SK-N-SH (cell line): ENCODE data around the gene RASL11B. TPM values are rescaled to one million over a fixed set of nuclear protein-coding genes. Genes with fewer than 3 reads are reported as not detected.

Source experiments
- CTCF ChIA-PET: fragments of 300-600, 350-600 bp; formaldehyde crosslinking; extraction: SDS; loops from one replicate; lab custom pipeline; 2021; lab: Yijun Ruan, JAX
- POLR2A ChIA-PET: fragments of 350-600 bp; sonication (Branson Sonifier 250); formaldehyde crosslinking; extraction: SDS; loops from one replicate; lab custom pipeline; 2020; ENCODE audit warnings: antibody characterized with exemption, inconsistent platforms; lab: Yijun Ruan, JAX
- DNase-seq: peaks from one replicate; pipeline ENCODE4 v3.0.0; 2012
- H2AFZ ChIP-seq: fragments of 200-600 bp; sonication (generic); 2 replicates; pipeline ENCODE4 v1.8.1; 2016; ENCODE audit warnings: antibody characterized with exemption, mild to moderate bottlenecking, low read depth
- H3F3A ChIP-seq: fragments of 200-600 bp; sonication (generic); replicated peaks from 2 replicates; pipeline ENCODE3; 2016; ENCODE audit warnings: antibody characterized with exemption, mild to moderate bottlenecking; ENCODE audit not compliant: insufficient read depth
- H3K27ac ChIP-seq, 2 experiments: fragments of 200-500 bp in 1 of 2; fragments of 200-600 bp in 1 of 2; sonication (Bioruptor generic) in 1 of 2; sonication (generic), shearing (Covaris generic) in 1 of 2; 2 replicates each; pipeline versions ENCODE4 v1.5.1 to v1.6.1; 2014 to 2016; ENCODE audit warnings: low read depth in 2 of 2, inconsistent platforms in 1 of 2, low read length in 1 of 2, mild to moderate bottlenecking in 1 of 2, mixed read lengths in 1 of 2
- H3K27me3 ChIP-seq: fragments of 200-600 bp; sonication (generic), shearing (Covaris generic); 2 replicates; pipeline ENCODE4 v1.6.1; 2016; ENCODE audit warnings: mixed run types; ENCODE audit not compliant: insufficient read depth
- H3K36me3 ChIP-seq, 2 experiments: fragments of 200-500 bp in 1 of 2; fragments of 200-600 bp in 1 of 2; sonication (Bioruptor generic) in 1 of 2; sonication (generic) in 1 of 2; replicated peaks in 1 of 2; 2 replicates each; pipeline versions ENCODE3 to v1.5.1; 2014 to 2016; ENCODE audit warnings: low read length in 1 of 2, mild to moderate bottlenecking in 1 of 2; ENCODE audit not compliant: insufficient read depth in 2 of 2, control insufficient read depth in 1 of 2
- H3K4me1 ChIP-seq, 2 experiments: fragments of 200-500 bp in 1 of 2; fragments of 200-600 bp in 1 of 2; sonication (Bioruptor generic) in 1 of 2; sonication (generic), shearing (Covaris generic) in 1 of 2; 2 replicates each; pipeline versions ENCODE4 v1.5.1 to v1.6.1; 2014 to 2016; ENCODE audit warnings: low read depth in 1 of 2, low read length in 1 of 2, mixed run types in 1 of 2; ENCODE audit not compliant: insufficient read depth in 2 of 2, control insufficient read depth in 1 of 2
- H3K4me2 ChIP-seq: fragments of 200-600 bp; sonication (generic), shearing (Covaris generic); 2 replicates; pipeline ENCODE4 v1.6.1; 2017; ENCODE audit warnings: mixed run types
- H3K4me3 ChIP-seq, 2 experiments: fragments of 200-500 bp in 1 of 2; fragments of 200-600 bp in 1 of 2; sonication (Bioruptor generic) in 1 of 2; sonication (generic), shearing (Covaris generic) in 1 of 2; 2 replicates each; pipeline versions ENCODE4 v1.5.1 to v1.8.1; 2014 to 2016; ENCODE audit warnings: low read depth in 2 of 2, inconsistent platforms in 1 of 2, low read length in 1 of 2, mild to moderate bottlenecking in 1 of 2, mixed read lengths in 1 of 2, moderate library complexity in 1 of 2
- H3K79me2 ChIP-seq: fragments of 200-600 bp; sonication (generic); 2 replicates; pipeline ENCODE4 v1.8.1; 2017; ENCODE audit warnings: mild to moderate bottlenecking; ENCODE audit not compliant: insufficient read depth
- H3K9ac ChIP-seq: fragments of 200-600 bp; sonication (generic); 2 replicates; pipeline ENCODE4 v1.6.1; 2017; ENCODE audit warnings: mixed run types
- H3K9me2 ChIP-seq: fragments of 200-600 bp; sonication (generic); 2 replicates; pipeline ENCODE4 v1.6.1; 2017; ENCODE audit warnings: mixed run types
- H3K9me3 ChIP-seq: fragments of 200-600 bp; sonication (generic); 2 replicates; pipeline ENCODE4 v1.6.1; 2017; ENCODE audit warnings: mixed run types, mild to moderate bottlenecking, moderate library complexity
- H4K20me1 ChIP-seq: fragments of 200-600 bp; sonication (generic); 2 replicates; pipeline ENCODE4 v1.6.1; 2017; ENCODE audit warnings: mild to moderate bottlenecking, mixed run types; ENCODE audit not compliant: insufficient read depth
- CHD2 ChIP-seq: fragments of 150-350 bp; IDR thresholded peaks from 2 replicates; pipeline ENCODE4 v1.6.1; 2018; ENCODE audit warnings: low read length; ENCODE audit not compliant: partially characterized antibody
- EZH2phosphoT487 ChIP-seq: fragments of 200-600 bp; sonication (generic); IDR thresholded peaks from 2 replicates; pipeline ENCODE4 v1.6.1; 2017; ENCODE audit warnings: low read depth, mixed run types, mild to moderate bottlenecking, antibody characterized with exemption, moderate library complexity, borderline replicate concordance
- GABPA ChIP-seq: IDR thresholded peaks from 2 replicates; pipeline ENCODE4 v1.4.0; 2012; ENCODE audit warnings: low read depth, mild to moderate bottlenecking
- RAD21 ChIP-seq: IDR thresholded peaks from 2 replicates; pipeline ENCODE4 v1.6.1; 2012; ENCODE audit warnings: mild to moderate bottlenecking, low read length
- RFX5 ChIP-seq: IDR thresholded peaks from 2 replicates; pipeline ENCODE4 v1.6.1; 2012; ENCODE audit warnings: mild to moderate bottlenecking, improper control_type of control experiment, low read length
- RXRA ChIP-seq: IDR thresholded peaks from 2 replicates; pipeline ENCODE4 v1.4.0; 2012; ENCODE audit warnings: low read depth, mild to moderate bottlenecking, borderline replicate concordance
- SMC3 ChIP-seq: IDR thresholded peaks from 2 replicates; pipeline ENCODE4 v1.6.1; 2012; ENCODE audit warnings: low read depth, low read length, improper control_type of control experiment
- YY1 ChIP-seq: IDR thresholded peaks from 2 replicates; pipeline ENCODE4 v1.4.0; 2012; ENCODE audit warnings: low read depth, mild to moderate bottlenecking
- WGBS: methylation state at CpG from one replicate; pipeline ENCODE4 v1.1.6; 2017; ENCODE audit warnings: low lambda C conversion rate; 5-methylcytosine and 5-hydroxymethylcytosine counted together
- polyA plus RNA-seq, 3 experiments: library from polyadenylated mRNA; depleted of rRNA; stranded (reverse); fragments of >200 nt; gene quantifications; 2 replicates each; pipeline ENCODE4 v1.2.3, GENCODE V29; 2012
- TF ChIP-seq, protein P1 (sequence below): fragments of 200-600 bp; sonication (generic); IDR thresholded peaks from 2 replicates; pipeline ENCODE4 v1.6.1; 2017; ENCODE audit warnings: antibody characterized with exemption, mild to moderate bottlenecking, moderate library complexity
- TF ChIP-seq, protein P2 (sequence below): fragments of 150-350 bp; IDR thresholded peaks from 2 replicates; pipeline ENCODE4 v1.6.1; 2017; ENCODE audit warnings: antibody characterized with exemption, low read length, low read depth, borderline replicate concordance
- TF ChIP-seq, protein P3 (sequence below): IDR thresholded peaks from 2 replicates; pipeline ENCODE4 v1.6.1; 2012; ENCODE audit warnings: mild to moderate bottlenecking, low read depth, low read length, moderate library complexity
- TF ChIP-seq, protein P4 (sequence below): IDR thresholded peaks from 2 replicates; pipeline ENCODE4 v1.4.0; 2012; ENCODE audit warnings: low read depth, borderline replicate concordance

Gene RASL11B
- polyA plus RNA-seq, 1 of the 3 experiments (the other 2 are of a cell fraction): 0.54 TPM

DNA sequence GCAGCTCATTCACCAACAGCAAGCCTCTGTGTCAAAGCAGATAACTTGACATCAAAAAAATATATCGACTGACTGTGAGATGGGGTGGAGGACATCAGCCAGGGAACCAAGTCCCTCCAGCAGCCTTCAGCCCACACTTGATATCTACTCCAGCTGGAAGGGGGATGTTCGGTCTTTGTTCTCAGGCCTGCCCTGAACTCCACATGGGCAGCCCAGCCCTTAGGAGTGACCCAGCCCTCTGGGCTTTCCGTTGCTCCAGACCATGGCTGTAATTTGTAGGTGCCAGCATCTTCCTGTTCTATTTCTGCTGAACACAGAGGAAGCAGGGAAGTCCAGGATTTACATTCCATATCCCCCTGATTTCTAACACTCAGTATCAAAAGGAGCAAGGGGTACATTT is 17.4 kb downstream of the RASL11B start:
- no peaks in the 10 kb centered on the region for H3K36me3 ChIP-seq
- H3K9ac ChIP-seq: no peak overlapping the region
- no peak for TF ChIP-seq CHD2
- no peak for TF ChIP-seq RAD21
- no peak for TF ChIP-seq RXRA
- TF ChIP-seq, protein P1, sequence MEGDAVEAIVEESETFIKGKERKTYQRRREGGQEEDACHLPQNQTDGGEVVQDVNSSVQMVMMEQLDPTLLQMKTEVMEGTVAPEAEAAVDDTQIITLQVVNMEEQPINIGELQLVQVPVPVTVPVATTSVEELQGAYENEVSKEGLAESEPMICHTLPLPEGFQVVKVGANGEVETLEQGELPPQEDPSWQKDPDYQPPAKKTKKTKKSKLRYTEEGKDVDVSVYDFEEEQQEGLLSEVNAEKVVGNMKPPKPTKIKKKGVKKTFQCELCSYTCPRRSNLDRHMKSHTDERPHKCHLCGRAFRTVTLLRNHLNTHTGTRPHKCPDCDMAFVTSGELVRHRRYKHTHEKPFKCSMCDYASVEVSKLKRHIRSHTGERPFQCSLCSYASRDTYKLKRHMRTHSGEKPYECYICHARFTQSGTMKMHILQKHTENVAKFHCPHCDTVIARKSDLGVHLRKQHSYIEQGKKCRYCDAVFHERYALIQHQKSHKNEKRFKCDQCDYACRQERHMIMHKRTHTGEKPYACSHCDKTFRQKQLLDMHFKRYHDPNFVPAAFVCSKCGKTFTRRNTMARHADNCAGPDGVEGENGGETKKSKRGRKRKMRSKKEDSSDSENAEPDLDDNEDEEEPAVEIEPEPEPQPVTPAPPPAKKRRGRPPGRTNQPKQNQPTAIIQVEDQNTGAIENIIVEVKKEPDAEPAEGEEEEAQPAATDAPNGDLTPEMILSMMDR: no peak
- TF ChIP-seq SMC3: no peak
- TF ChIP-seq YY1: no peak
- TF ChIP-seq, protein P2, sequence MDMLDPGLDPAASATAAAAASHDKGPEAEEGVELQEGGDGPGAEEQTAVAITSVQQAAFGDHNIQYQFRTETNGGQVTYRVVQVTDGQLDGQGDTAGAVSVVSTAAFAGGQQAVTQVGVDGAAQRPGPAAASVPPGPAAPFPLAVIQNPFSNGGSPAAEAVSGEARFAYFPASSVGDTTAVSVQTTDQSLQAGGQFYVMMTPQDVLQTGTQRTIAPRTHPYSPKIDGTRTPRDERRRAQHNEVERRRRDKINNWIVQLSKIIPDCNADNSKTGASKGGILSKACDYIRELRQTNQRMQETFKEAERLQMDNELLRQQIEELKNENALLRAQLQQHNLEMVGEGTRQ: no peak
- no peak for DNase-seq
- no peaks in the 10 kb centered on the region for H3K27me3 ChIP-seq
- no peaks in the 10 kb centered on the region for H3K9me3 ChIP-seq
- no peaks in the 10 kb centered on the region for H3K79me2 ChIP-seq
- peaks cover 0 to 20% of the 10 kb centered on the region in 2 experiments; a peak in 1 of 4 replicates for H3K4me1 ChIP-seq
- no peak overlapping the region for H3K27ac ChIP-seq
- no peaks in the 10 kb centered on the region for H3F3A ChIP-seq
- POLR2A ChIA-PET: no interaction called here
- WGBS: 85% methylated on average over 3 of the region's 3 CpGs
- no peak overlapping the region for H2AFZ ChIP-seq
- CTCF ChIA-PET: interaction anchor here (1.0 kb wide), 1 partner anchor 32 kb away, joined by 3 read pairs; no protein-coding TSS in a partner anchor
- no peak overlapping the region for H3K4me3 ChIP-seq
- H3K4me2 ChIP-seq: no peak overlapping the region
- no peaks in the 10 kb centered on the region for H4K20me1 ChIP-seq
- H3K9me2 ChIP-seq: no peaks in the 10 kb centered on the region

DNA sequence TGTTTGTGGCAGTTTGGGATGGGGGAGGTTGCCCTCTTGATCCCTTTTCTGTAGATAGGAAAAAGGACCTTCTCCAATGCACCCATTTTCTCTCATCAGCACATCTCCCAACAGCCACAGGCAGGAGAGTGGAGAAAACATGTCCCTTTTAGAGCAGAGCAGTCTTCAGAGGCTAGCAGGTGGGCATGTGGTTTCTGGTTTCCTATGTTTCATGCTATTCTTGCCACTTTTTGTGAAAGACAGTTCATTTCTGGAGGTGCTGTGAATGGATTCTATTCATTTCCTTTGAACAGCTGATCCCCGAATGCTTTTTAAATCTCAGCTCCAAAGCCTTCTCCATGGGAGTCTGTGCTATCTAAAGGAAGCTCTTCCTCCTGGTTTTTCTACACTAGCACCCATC is 18.9 kb downstream of the RASL11B start:
- POLR2A ChIA-PET: no interaction called here
- Histone ChIP-seq H3K9me3 (no peaks in the 10 kb centered on the region), H3K27ac (no peak overlapping the region), H3K4me2 (no peak overlapping the region), H3K9me2 (no peaks in the 10 kb centered on the region), H3K4me1 (peaks cover 0 to 17% of the 10 kb centered on the region in 2 experiments; a peak in 1 of 4 replicates), H3K4me3 (no peak overlapping the region), H4K20me1 (no peaks in the 10 kb centered on the region), H3K36me3 (no peaks in the 10 kb centered on the region), H3F3A (no peaks in the 10 kb centered on the region), H3K79me2 (no peaks in the 10 kb centered on the region), H2AFZ (no peak overlapping the region), H3K9ac (no peak overlapping the region), H3K27me3 (no peaks in the 10 kb centered on the region)
- TF ChIP-seq RFX5 (no peak), RXRA (no peak), GABPA (no peak), EZH2phosphoT487 (no peak), YY1 (no peak)
- TF ChIP-seq, protein P2: no peak
- TF ChIP-seq, protein P3, sequence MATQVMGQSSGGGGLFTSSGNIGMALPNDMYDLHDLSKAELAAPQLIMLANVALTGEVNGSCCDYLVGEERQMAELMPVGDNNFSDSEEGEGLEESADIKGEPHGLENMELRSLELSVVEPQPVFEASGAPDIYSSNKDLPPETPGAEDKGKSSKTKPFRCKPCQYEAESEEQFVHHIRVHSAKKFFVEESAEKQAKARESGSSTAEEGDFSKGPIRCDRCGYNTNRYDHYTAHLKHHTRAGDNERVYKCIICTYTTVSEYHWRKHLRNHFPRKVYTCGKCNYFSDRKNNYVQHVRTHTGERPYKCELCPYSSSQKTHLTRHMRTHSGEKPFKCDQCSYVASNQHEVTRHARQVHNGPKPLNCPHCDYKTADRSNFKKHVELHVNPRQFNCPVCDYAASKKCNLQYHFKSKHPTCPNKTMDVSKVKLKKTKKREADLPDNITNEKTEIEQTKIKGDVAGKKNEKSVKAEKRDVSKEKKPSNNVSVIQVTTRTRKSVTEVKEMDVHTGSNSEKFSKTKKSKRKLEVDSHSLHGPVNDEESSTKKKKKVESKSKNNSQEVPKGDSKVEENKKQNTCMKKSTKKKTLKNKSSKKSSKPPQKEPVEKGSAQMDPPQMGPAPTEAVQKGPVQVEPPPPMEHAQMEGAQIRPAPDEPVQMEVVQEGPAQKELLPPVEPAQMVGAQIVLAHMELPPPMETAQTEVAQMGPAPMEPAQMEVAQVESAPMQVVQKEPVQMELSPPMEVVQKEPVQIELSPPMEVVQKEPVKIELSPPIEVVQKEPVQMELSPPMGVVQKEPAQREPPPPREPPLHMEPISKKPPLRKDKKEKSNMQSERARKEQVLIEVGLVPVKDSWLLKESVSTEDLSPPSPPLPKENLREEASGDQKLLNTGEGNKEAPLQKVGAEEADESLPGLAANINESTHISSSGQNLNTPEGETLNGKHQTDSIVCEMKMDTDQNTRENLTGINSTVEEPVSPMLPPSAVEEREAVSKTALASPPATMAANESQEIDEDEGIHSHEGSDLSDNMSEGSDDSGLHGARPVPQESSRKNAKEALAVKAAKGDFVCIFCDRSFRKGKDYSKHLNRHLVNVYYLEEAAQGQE: no peak
- TF ChIP-seq, protein P4, sequence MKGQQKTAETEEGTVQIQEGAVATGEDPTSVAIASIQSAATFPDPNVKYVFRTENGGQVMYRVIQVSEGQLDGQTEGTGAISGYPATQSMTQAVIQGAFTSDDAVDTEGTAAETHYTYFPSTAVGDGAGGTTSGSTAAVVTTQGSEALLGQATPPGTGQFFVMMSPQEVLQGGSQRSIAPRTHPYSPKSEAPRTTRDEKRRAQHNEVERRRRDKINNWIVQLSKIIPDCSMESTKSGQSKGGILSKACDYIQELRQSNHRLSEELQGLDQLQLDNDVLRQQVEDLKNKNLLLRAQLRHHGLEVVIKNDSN: no peak
- DNase-seq: no peak
- 88% methylated on average over 1 of the region's 1 CpG for WGBS
- CTCF ChIA-PET: interaction anchor here (1.1 to 2.5 kb wide), 2 partner anchors 31 to 335 kb away, joined by 3 to 6 read pairs; no protein-coding TSS in a partner anchor
